ENCODE measurements around the gene ZNF653. TPM values are rescaled to one million over a fixed set of nuclear protein-coding genes. Genes with fewer than 3 reads are reported as not detected.
A peak's percentile ranks its signal among the peaks of the same experiment; 100 is the strongest.
"Not testable (repeated sequence)": the region's sequence is repeated elsewhere in the genome, so short reads cannot be mapped to it uniquely, and the experiment has no call there.

The ZNF653 gene
- total RNA-seq, 1 donor from 2014 or later: 10.3 TPM

DNA sequence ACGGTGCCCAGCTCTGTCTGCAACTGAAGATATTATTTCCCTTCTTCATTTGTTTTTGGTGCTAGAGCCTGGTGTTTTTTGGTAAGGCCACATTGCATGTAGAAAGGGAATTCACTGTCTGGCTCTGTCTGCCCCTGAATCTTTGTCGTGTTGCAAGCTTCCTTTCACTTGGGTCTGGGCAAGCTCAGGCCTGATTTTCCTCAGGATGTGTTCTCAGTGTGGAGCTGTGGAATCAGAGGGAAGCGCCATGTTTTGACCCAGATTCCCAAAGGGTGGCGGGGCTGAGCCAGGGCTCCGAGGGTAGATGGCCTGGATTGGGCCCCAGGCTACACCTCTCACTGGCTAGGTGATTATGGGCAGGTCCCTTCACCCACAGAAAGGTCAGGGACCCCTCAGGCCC is 61.6 kb downstream of the ZNF653 start:
- no peaks in the 10 kb centered on the region for H3K4me1 Mint-ChIP-seq (ENCODE audit: unreplicated experiment)
- H3K9me3 Mint-ChIP-seq (ENCODE audit: unreplicated experiment): no peaks in the 10 kb centered on the region
- H3K27me3 Mint-ChIP-seq (ENCODE audit: unreplicated experiment): no peaks in the 10 kb centered on the region
- no peak overlapping the region for H3K4me3 Mint-ChIP-seq (ENCODE audit: unreplicated experiment)
- peaks cover 17% of the 10 kb centered on the region for H3K36me3 Mint-ChIP-seq (ENCODE audit: unreplicated experiment)
- TF ChIP-seq, protein P1, sequence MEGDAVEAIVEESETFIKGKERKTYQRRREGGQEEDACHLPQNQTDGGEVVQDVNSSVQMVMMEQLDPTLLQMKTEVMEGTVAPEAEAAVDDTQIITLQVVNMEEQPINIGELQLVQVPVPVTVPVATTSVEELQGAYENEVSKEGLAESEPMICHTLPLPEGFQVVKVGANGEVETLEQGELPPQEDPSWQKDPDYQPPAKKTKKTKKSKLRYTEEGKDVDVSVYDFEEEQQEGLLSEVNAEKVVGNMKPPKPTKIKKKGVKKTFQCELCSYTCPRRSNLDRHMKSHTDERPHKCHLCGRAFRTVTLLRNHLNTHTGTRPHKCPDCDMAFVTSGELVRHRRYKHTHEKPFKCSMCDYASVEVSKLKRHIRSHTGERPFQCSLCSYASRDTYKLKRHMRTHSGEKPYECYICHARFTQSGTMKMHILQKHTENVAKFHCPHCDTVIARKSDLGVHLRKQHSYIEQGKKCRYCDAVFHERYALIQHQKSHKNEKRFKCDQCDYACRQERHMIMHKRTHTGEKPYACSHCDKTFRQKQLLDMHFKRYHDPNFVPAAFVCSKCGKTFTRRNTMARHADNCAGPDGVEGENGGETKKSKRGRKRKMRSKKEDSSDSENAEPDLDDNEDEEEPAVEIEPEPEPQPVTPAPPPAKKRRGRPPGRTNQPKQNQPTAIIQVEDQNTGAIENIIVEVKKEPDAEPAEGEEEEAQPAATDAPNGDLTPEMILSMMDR (IDR thresholded peaks at IDR 0.05): no peak
- DNase-seq (ENCODE audit: extremely low spot score, unreplicated experiment): no peak
- no peak overlapping the region for H3K27ac Mint-ChIP-seq (ENCODE audit: unreplicated experiment)

DNA sequence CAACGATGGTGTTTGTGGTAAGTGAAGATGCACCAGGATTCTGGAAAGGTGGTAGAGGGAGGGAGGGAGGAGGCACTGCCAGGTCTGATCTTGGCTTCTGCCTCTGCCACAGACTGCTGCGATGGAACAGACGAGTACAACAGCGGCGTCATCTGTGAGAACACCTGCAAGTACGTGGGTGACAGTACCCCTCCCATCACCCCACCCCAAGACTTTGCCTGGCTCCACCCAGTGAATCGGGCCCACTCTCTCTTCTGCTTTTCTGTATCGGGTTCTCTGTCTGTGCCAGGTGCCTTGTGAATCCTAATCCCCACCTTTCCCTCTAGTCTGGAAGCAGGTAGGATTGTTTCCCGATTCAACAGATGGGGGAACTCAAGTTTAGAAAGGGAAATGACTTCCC is 67.7 kb downstream of the ZNF653 start:
- Mint-ChIP-seq H3K27me3 (ENCODE audit: unreplicated experiment) (no peaks in the 10 kb centered on the region), H3K36me3 (ENCODE audit: unreplicated experiment) (peaks cover 23% of the 10 kb centered on the region), H3K27ac (ENCODE audit: unreplicated experiment) (no peak overlapping the region), H3K4me1 (ENCODE audit: unreplicated experiment) (peaks cover 18% of the 10 kb centered on the region), H3K9me3 (ENCODE audit: unreplicated experiment) (no peaks in the 10 kb centered on the region), H3K4me3 (ENCODE audit: unreplicated experiment) (peak overlapping the region; percentile 54)
- DNase-seq (ENCODE audit: extremely low spot score, unreplicated experiment): no peak
- TF ChIP-seq, protein P1 (IDR thresholded peaks at IDR 0.05): no peak

DNA sequence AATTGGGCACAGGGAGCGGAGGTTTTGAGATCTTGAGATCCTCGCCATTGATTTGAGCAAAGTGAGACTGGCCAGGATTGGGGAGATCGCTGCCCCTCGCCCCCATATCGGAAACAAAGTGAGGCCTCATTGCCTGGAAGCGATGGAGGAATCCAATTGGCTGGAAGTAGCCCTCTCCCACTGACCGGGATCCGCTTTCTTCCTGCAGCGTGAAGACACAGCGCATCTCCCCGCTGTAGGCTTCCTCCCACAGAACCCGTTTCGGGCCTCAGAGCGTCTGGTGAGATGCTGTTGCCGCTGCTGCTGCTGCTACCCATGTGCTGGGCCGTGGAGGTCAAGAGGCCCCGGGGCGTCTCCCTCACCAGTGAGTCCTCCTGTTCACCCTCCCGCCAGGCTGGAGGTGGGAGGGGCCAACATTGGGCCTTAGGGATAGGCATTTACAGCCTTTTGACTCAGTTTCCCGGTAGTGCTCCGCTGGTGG is 69.8 kb downstream of the ZNF653 start:
- TF ChIP-seq, protein P1 (IDR thresholded peaks at IDR 0.05): no peak
- peaks cover 13% of the 10 kb centered on the region for H3K36me3 Mint-ChIP-seq (ENCODE audit: unreplicated experiment)
- no peaks in the 10 kb centered on the region for H3K27me3 Mint-ChIP-seq (ENCODE audit: unreplicated experiment)
- DNase-seq (ENCODE audit: extremely low spot score, unreplicated experiment): no peak
- peak overlapping the region; percentile 97 for H3K27ac Mint-ChIP-seq (ENCODE audit: unreplicated experiment)
- H3K9me3 Mint-ChIP-seq (ENCODE audit: unreplicated experiment): no peaks in the 10 kb centered on the region
- peaks cover 18% of the 10 kb centered on the region for H3K4me1 Mint-ChIP-seq (ENCODE audit: unreplicated experiment)
- peak overlapping the region; percentile 100 for H3K4me3 Mint-ChIP-seq (ENCODE audit: unreplicated experiment)

DNA sequence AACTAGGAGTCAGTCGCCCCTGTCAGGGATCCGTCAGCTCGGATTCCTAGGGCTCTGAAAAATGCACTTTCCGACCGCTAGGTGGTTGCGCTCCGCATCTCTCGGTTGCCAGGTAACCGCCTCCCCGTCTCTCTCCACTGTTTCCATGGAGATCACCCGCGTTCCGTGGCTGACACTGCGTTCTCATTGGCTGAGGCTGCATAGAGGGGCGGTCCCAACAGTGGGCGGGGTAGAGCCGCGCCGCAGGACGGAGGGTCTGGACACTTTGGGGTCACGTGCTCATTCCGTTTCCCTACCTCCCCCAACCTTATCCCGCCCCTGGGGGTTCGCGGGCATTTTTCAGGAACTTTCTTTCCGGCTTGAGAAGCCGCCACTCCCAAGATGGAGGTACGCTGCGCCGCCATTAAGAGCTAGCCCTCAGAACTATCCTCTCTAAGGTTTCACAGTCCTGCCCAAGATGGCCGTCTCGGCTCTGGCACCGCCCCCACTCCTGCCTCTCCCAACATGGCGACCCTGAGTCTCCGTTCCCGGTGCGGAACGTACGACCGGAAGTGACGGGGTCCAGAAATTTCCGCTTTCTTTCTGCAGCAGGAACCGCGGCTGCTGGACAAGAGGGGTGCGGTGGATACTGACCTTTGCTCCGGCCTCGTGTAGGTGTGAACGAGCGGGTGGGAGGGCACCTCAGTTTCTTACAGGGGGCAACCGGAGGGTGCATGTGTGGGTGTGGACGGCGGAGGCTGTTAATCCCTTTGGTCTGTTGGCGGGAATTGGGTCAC is 70.4 kb downstream of the ZNF653 start, which contains the start of the genes ODAD3 and PRKCSH:
ODAD3 (minus strand) TSS at position 65 of the 776 bp plus-strand sequence. CDS start 105 bp downstream, outside the sequence.
PRKCSH (plus strand) TSS at position 579 of the 776 bp plus-strand sequence. CDS start 483 bp downstream, outside the sequence.
- DNase-seq (ENCODE audit: extremely low spot score, unreplicated experiment): peak; percentile 100
- no peaks in the 10 kb centered on the region for H3K9me3 Mint-ChIP-seq (ENCODE audit: unreplicated experiment)
- H3K4me1 Mint-ChIP-seq (ENCODE audit: unreplicated experiment): peaks cover 18% of the 10 kb centered on the region
- no peaks in the 10 kb centered on the region for H3K27me3 Mint-ChIP-seq (ENCODE audit: unreplicated experiment)
- H3K4me3 Mint-ChIP-seq (ENCODE audit: unreplicated experiment): peak within 1 kb of the TSS; percentile 100
- peak within 1 kb of the TSS; percentile 97 for H3K27ac Mint-ChIP-seq (ENCODE audit: unreplicated experiment)
- TF ChIP-seq, protein P1 (IDR thresholded peaks at IDR 0.05): peak; percentile 85
- H3K36me3 Mint-ChIP-seq (ENCODE audit: unreplicated experiment): peaks cover 10% of the 10 kb centered on the region

DNA sequence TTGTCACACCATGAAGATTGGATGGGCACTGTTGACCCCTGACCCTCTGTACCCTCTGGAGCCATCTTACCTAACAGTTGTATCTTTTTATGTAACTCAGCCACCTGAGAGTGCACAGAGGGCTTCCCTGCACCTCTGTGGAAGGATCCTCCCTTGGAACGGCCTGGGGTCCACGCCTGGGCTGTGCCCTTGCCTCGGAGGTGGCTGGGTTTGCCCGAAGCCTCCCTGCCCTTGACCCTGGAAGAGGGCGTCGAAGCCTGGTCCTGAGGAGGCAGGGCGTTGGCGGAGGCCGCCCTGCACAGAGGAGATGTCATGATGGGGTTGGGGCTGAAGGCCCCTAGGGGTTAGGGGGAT is 71.0 kb downstream of the ZNF653 start:
- Mint-ChIP-seq H3K27ac (ENCODE audit: unreplicated experiment) (peak overlapping the region; percentile 97), H3K9me3 (ENCODE audit: unreplicated experiment) (no peaks in the 10 kb centered on the region), H3K4me3 (ENCODE audit: unreplicated experiment) (peak overlapping the region; percentile 100), H3K27me3 (ENCODE audit: unreplicated experiment) (no peaks in the 10 kb centered on the region), H3K4me1 (ENCODE audit: unreplicated experiment) (peaks cover 18% of the 10 kb centered on the region), H3K36me3 (ENCODE audit: unreplicated experiment) (peaks cover 8% of the 10 kb centered on the region)
- no peak for DNase-seq (ENCODE audit: extremely low spot score, unreplicated experiment)
- TF ChIP-seq, protein P1 (IDR thresholded peaks at IDR 0.05): no peak

DNA sequence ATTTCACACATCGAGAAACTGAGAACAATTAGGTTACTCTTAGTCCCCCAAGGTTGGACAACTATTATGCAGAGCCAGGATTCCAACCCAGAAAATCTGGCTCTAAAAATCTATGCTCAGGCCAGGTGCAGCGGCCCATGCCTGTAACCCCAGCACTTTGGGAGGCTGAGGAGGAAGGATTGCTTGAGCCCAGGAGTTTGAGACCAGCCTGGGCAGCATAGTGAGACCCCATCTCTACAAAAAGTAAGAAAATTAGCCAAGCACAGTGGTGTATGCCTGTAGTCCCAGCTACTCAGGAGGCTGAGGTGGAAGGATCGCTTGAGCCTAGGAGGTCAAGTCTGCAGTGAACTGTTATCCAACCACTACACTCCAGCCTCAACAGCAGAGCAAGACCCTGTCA is 72.1 kb downstream of the ZNF653 start:
- H3K9me3 Mint-ChIP-seq (ENCODE audit: unreplicated experiment); H3K4me3 Mint-ChIP-seq (ENCODE audit: unreplicated experiment); H3K27me3 Mint-ChIP-seq (ENCODE audit: unreplicated experiment); H3K27ac Mint-ChIP-seq (ENCODE audit: unreplicated experiment); H3K36me3 Mint-ChIP-seq (ENCODE audit: unreplicated experiment); DNase-seq (ENCODE audit: extremely low spot score, unreplicated experiment): not testable (repeated sequence)
- H3K4me1 Mint-ChIP-seq (ENCODE audit: unreplicated experiment): peaks cover 18% of the 10 kb centered on the region
